CD14-positive monocyte (primary cell): ENCODE measurements around the gene CCDC182. TPM values are rescaled to one million over a fixed set of nuclear protein-coding genes. Genes with fewer than 3 reads are reported as not detected.

Experiments used
- DNase-seq, 3 donors: peaks; one replicate each; pipeline ENCODE4 v3.0.0-alpha.2; 2011 to 2022
- H2AFZ ChIP-seq: 2 replicates; pipeline ENCODE4 v1.6.0; 2012; ENCODE audit warnings: mild to moderate bottlenecking, low read depth, low read length, inconsistent platforms; ENCODE audit not compliant: insufficient read depth, poor library complexity, severe bottlenecking
- H3K27ac ChIP-seq, 2 donors: 1 replicate in 1 of 2; 2 replicates in 1 of 2; pipeline ENCODE4 v1.5.1; 2012 to 2013; ENCODE audit warnings: low read length in 2 of 2, control low read depth in 1 of 2, inconsistent platforms in 1 of 2, low read depth in 1 of 2, mild to moderate bottlenecking in 1 of 2
- H3K27me3 ChIP-seq, 2 donors: one replicate each; pipeline versions ENCODE4 v1.6.0 to v1.6.1; 2011 to 2013; ENCODE audit warnings: low read length in 2 of 2; ENCODE audit not compliant: control insufficient read depth in 2 of 2, insufficient read depth in 2 of 2
- H3K36me3 ChIP-seq, 2 donors: replicated peaks in 1 of 2; 1 replicate in 1 of 2; 2 replicates in 1 of 2; pipeline versions ENCODE4 v1.5.1 to v1.6.1; 2012 to 2013; ENCODE audit warnings: low read length in 2 of 2, control low read depth in 1 of 2, inconsistent platforms in 1 of 2, mild to moderate bottlenecking in 1 of 2; ENCODE audit not compliant: insufficient read depth in 2 of 2, control insufficient read depth in 1 of 2
- H3K4me1 ChIP-seq, 2 donors: 1 replicate in 1 of 2; 2 replicates in 1 of 2; pipeline versions ENCODE4 v1.5.1 to v1.6.1; 2012 to 2013; ENCODE audit warnings: low read length in 2 of 2, control low read depth in 1 of 2, inconsistent platforms in 1 of 2, mild to moderate bottlenecking in 1 of 2, moderate library complexity in 1 of 2; ENCODE audit not compliant: insufficient read depth in 2 of 2, control insufficient read depth in 1 of 2
- H3K4me2 ChIP-seq: replicated peaks from 2 replicates; pipeline ENCODE3; 2012; ENCODE audit warnings: low read length, moderate library complexity, mild to moderate bottlenecking; ENCODE audit not compliant: poor library complexity, severe bottlenecking; ENCODE audit errors: extremely low read depth
- H3K4me3 ChIP-seq, 3 experiments: fragments of 200-600 bp in 1 of 3; sonication (generic) in 1 of 3; replicated peaks in 1 of 3; 1 replicate in 2 of 3; 2 replicates in 1 of 3; pipeline ENCODE4 v1.5.1; 2011 to 2013; ENCODE audit warnings: low read length in 3 of 3, mild to moderate bottlenecking in 3 of 3, control low read depth in 2 of 3, low read depth in 2 of 3, inconsistent platforms in 1 of 3, moderate library complexity in 1 of 3
- H3K79me2 ChIP-seq: 2 replicates; pipeline ENCODE4 v1.6.0; 2012; ENCODE audit warnings: mild to moderate bottlenecking, control low read depth, inconsistent platforms, low read length, moderate library complexity; ENCODE audit not compliant: insufficient read depth
- H3K9ac ChIP-seq: 2 replicates; pipeline ENCODE4 v1.6.0; 2017; ENCODE audit warnings: low read length, mild to moderate bottlenecking; ENCODE audit not compliant: insufficient read depth, poor library complexity, severe bottlenecking
- H3K9me3 ChIP-seq, 2 donors: replicated peaks in 1 of 2; 1 replicate in 1 of 2; 2 replicates in 1 of 2; pipeline versions ENCODE4 v1.5.1 to v1.6.1; 2012 to 2013; ENCODE audit warnings: low read length in 2 of 2, control low read depth in 1 of 2; ENCODE audit not compliant: control insufficient read depth in 1 of 2, insufficient read depth in 1 of 2
- H4K20me1 ChIP-seq: 2 replicates; pipeline ENCODE4 v1.6.0; 2012; ENCODE audit warnings: mild to moderate bottlenecking, low read length, control low read depth, moderate library complexity; ENCODE audit not compliant: insufficient read depth
- H3K27ac Mint-ChIP-seq, 7 donors: one replicate each; pipeline ENCODE4 v1.8.0; 2020; ENCODE audit warnings: mild to moderate bottlenecking in 7 of 7, mixed read lengths in 7 of 7, moderate library complexity in 6 of 7, inconsistent platforms in 2 of 7
- H3K27me3 Mint-ChIP-seq, 3 donors: one replicate each; pipeline ENCODE4 v1.8.0; 2021 to 2022; ENCODE audit warnings: low read depth in 3 of 3, mild to moderate bottlenecking in 3 of 3, mixed read lengths in 3 of 3, moderate library complexity in 3 of 3, inconsistent platforms in 1 of 3
- H3K36me3 Mint-ChIP-seq, 2 donors: one replicate each; pipeline ENCODE4 v1.8.0; 2020; ENCODE audit warnings: mixed read lengths in 2 of 2, inconsistent platforms in 1 of 2, mild to moderate bottlenecking in 1 of 2
- H3K4me1 Mint-ChIP-seq: one replicate; pipeline ENCODE4 v1.8.0; 2020; ENCODE audit warnings: mild to moderate bottlenecking, mixed read lengths
- H3K4me3 Mint-ChIP-seq, 2 donors: one replicate each; pipeline ENCODE4 v1.8.0; 2020; ENCODE audit warnings: mild to moderate bottlenecking in 2 of 2, mixed read lengths in 2 of 2, moderate library complexity in 1 of 2
- H3K9me3 Mint-ChIP-seq, 7 donors: one replicate each; pipeline ENCODE4 v1.8.0; 2020 to 2022; ENCODE audit warnings: mixed read lengths in 7 of 7, mild to moderate bottlenecking in 6 of 7, moderate library complexity in 6 of 7, inconsistent platforms in 2 of 7
- WGBS: methylation state at CpG from one replicate; pipeline ENCODE4 v1.1.5; 2013; ENCODE audit warnings: missing lambda C conversion rate; ENCODE audit not compliant: insufficient coverage; 5-methylcytosine and 5-hydroxymethylcytosine counted together
- intact Hi-C, 2 donors: fragments of 100-400 bp; cut with micrococcal nuclease; formaldehyde crosslinking; loops; one replicate each; pipeline versions ENCODE4 v1.15.0 to v1.15.1; 2023
- polyA plus RNA-seq, 3 donors: library from polyadenylated mRNA; depleted of rRNA in 1 of 3; unstranded in 2 of 3; stranded (reverse) in 1 of 3; fragments of 300-500 nt in 2 of 3; fragments of >200 nt in 1 of 3; fragmentation: Illumina TruSeq in 2 of 3; gene quantifications; 1 replicate in 2 of 3; 2 replicates in 1 of 3; pipeline ENCODE4 v1.2.3, GENCODE V29; 2012 to 2021
- TF ChIP-seq, protein P1 (sequence below): fragments of 200-600 bp; IDR thresholded peaks from one replicate; pipeline ENCODE4 v1.8.0; 2022; ENCODE audit warnings: antibody characterized with exemption, mild to moderate bottlenecking

The CCDC182 gene
- polyA plus RNA-seq, 3 donors = not detected

DNA sequence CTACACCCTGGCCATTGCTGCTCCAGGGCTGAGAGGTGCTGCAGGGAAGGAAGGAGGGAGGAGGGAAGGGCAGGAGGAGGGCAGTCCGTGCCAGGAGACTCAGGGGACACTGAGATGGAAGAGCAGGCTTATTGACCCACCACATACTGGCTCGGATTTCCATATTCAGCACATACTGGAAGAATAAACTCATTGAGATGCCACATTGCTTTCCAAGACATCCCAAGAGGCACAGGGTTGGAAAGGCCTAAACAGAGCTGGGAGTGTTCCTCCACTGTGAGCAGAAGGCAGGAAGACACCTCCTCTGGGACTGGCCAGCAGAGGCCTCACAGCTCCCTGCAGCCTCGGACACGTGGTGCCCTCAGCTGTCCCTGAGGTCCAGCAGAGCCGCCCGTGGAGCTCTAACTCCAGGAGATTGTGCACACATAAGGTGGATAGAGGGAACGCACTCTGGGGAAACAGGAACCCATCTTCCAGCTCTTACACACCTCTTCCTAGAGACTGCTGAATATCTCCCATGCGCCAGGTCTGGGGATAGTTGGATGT is 17.4 kb downstream of the CCDC182 start:
- H3K27ac Mint-ChIP-seq = no peak overlapping the region
- no peaks in the 10 kb centered on the region for H3K36me3 Mint-ChIP-seq
- WGBS = 100% methylated on average over 4 of the region's 8 CpGs
- H2AFZ ChIP-seq = no peak overlapping the region
- no peaks in the 10 kb centered on the region for H3K9me3 ChIP-seq
- H3K4me3 ChIP-seq = no peak overlapping the region
- DNase-seq = no peak
- peaks cover 20% of the 10 kb centered on the region for H3K4me1 Mint-ChIP-seq
- intact Hi-C loops = no loop called here
- peaks cover 1 to 4% (median 4%) of the 10 kb centered on the region in 3 donors for H3K27me3 Mint-ChIP-seq
- no peak overlapping the region for H3K4me3 Mint-ChIP-seq
- H4K20me1 ChIP-seq = no peaks in the 10 kb centered on the region
- H3K27ac ChIP-seq = no peak overlapping the region
- H3K9me3 Mint-ChIP-seq = peaks cover 0 to 1% (median 0%) of the 10 kb centered on the region in 7 donors
- H3K4me1 ChIP-seq = peaks cover 7 to 10% of the 10 kb centered on the region in 2 donors
- H3K36me3 ChIP-seq = no peaks in the 10 kb centered on the region
- no peaks in the 10 kb centered on the region for H3K79me2 ChIP-seq
- H3K4me2 ChIP-seq = no peak overlapping the region
- TF ChIP-seq, protein P1, sequence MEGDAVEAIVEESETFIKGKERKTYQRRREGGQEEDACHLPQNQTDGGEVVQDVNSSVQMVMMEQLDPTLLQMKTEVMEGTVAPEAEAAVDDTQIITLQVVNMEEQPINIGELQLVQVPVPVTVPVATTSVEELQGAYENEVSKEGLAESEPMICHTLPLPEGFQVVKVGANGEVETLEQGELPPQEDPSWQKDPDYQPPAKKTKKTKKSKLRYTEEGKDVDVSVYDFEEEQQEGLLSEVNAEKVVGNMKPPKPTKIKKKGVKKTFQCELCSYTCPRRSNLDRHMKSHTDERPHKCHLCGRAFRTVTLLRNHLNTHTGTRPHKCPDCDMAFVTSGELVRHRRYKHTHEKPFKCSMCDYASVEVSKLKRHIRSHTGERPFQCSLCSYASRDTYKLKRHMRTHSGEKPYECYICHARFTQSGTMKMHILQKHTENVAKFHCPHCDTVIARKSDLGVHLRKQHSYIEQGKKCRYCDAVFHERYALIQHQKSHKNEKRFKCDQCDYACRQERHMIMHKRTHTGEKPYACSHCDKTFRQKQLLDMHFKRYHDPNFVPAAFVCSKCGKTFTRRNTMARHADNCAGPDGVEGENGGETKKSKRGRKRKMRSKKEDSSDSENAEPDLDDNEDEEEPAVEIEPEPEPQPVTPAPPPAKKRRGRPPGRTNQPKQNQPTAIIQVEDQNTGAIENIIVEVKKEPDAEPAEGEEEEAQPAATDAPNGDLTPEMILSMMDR = no peak
- no peaks in the 10 kb centered on the region for H3K27me3 ChIP-seq
- H3K9ac ChIP-seq = no peak overlapping the region

DNA sequence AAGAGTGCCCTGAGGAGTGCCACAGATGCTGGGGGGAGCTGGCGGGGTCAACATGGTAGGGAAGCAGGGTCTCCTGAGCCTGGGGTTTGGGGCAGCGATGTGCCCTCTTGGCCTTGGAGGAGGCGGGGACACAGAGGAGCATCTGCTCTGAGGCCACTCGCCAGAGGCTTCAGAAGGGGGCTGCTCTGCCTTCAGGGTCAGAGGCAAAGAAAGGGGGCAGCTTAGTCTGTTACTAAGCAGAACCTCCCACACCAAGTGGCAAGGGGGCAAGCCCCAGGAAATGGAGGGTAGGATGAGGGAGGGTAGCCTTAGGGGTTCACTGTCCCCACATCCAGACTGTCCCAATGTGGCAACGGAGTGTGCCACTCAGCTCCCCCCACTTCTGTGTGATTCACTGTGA is 18.3 kb downstream of the CCDC182 start:
- peaks cover 1 to 4% (median 2%) of the 10 kb centered on the region in 3 donors for H3K27me3 Mint-ChIP-seq
- H3K36me3 ChIP-seq = no peaks in the 10 kb centered on the region
- intact Hi-C loops = no loop called here
- no peak for DNase-seq
- H3K9ac ChIP-seq = no peak overlapping the region
- peaks cover 20% of the 10 kb centered on the region for H3K4me1 Mint-ChIP-seq
- no peaks in the 10 kb centered on the region for H3K27me3 ChIP-seq
- no peak overlapping the region for H3K4me3 Mint-ChIP-seq
- 83% methylated on average over 3 of the region's 5 CpGs for WGBS
- H3K9me3 ChIP-seq = no peaks in the 10 kb centered on the region
- H4K20me1 ChIP-seq = no peaks in the 10 kb centered on the region
- no peaks in the 10 kb centered on the region for H3K79me2 ChIP-seq
- TF ChIP-seq, protein P1 = no peak
- no peaks in the 10 kb centered on the region for H3K36me3 Mint-ChIP-seq
- H3K27ac ChIP-seq = no peak overlapping the region
- no peak overlapping the region for H2AFZ ChIP-seq
- H3K4me3 ChIP-seq = no peak overlapping the region
- H3K9me3 Mint-ChIP-seq = peaks cover 0 to 1% (median 0%) of the 10 kb centered on the region in 7 donors
- no peak overlapping the region for H3K4me2 ChIP-seq
- H3K4me1 ChIP-seq = peaks cover 7 to 10% of the 10 kb centered on the region in 2 donors
- no peak overlapping the region for H3K27ac Mint-ChIP-seq
